CD4-positive, alpha-beta T cell (primary cell): Measurements from ENCODE around the gene MAP3K6. TPM values are rescaled to one million over a fixed set of nuclear protein-coding genes. Genes with fewer than 3 reads are reported as not detected.

Experiments
- ATAC-seq: fragments of 200-7000 bp; cut with Tn5 transposase; one replicate; pipeline ENCODE4 v1.10.0; 2022; ENCODE audit warnings: mild to moderate bottlenecking; ENCODE audit not compliant: poor library complexity
- CTCF ChIA-PET: fragments of 350-600 bp; sonication (Branson Sonifier 250); formaldehyde crosslinking; loops from one replicate; lab custom pipeline; 2021; ENCODE audit warnings: antibody characterized with exemption, inconsistent platforms; lab: Charles Lee
- POLR2A ChIA-PET: fragments of 350-600 bp; sonication (Branson Sonifier 250); formaldehyde crosslinking; loops from one replicate; lab custom pipeline; 2021; ENCODE audit warnings: antibody characterized with exemption, inconsistent platforms; lab: Charles Lee
- DNase-seq, 14 experiments: peaks; one replicate each; pipeline ENCODE4 v3.0.0-alpha.2; 2013 to 2020; ENCODE audit warnings: mixed read lengths in 2 of 14
- H3K27ac ChIP-seq, 2 donors: one replicate each; pipeline versions ENCODE4 v1.5.1 to v1.7.0; 2013; ENCODE audit warnings: low read length in 2 of 2, low read depth in 1 of 2, mild to moderate bottlenecking in 1 of 2
- H3K27me3 ChIP-seq, 2 experiments: 1 replicate in 1 of 2; 2 replicates in 1 of 2; pipeline versions ENCODE4 v1.6.1 to v1.7.0; 2013; ENCODE audit warnings: low read length in 2 of 2, control low read depth in 1 of 2, mild to moderate bottlenecking in 1 of 2, moderate library complexity in 1 of 2; ENCODE audit not compliant: insufficient read depth in 2 of 2, control insufficient read depth in 1 of 2
- H3K36me3 ChIP-seq: one replicate; pipeline ENCODE4 v1.6.1; 2013; ENCODE audit warnings: low read length, control low read depth; ENCODE audit not compliant: insufficient read depth
- H3K4me1 ChIP-seq: one replicate; pipeline ENCODE4 v1.6.1; 2013; ENCODE audit warnings: low read length, control low read depth; ENCODE audit not compliant: insufficient read depth
- H3K4me3 ChIP-seq: one replicate; pipeline ENCODE4 v1.5.1; 2013; ENCODE audit warnings: mild to moderate bottlenecking, low read length, moderate library complexity
- H3K9me3 ChIP-seq, 2 experiments: 1 replicate in 1 of 2; 2 replicates in 1 of 2; pipeline versions ENCODE4 v1.6.1 to v1.7.0; 2013; ENCODE audit warnings: low read length in 2 of 2, mild to moderate bottlenecking in 2 of 2, control low read depth in 1 of 2, moderate library complexity in 1 of 2; ENCODE audit not compliant: control insufficient read depth in 1 of 2, insufficient read depth in 1 of 2
- H3K27ac Mint-ChIP-seq: one replicate; pipeline ENCODE4 v1.8.0; 2020; ENCODE audit warnings: mixed read lengths
- H3K27me3 Mint-ChIP-seq: one replicate; pipeline ENCODE4 v1.8.0; 2021; ENCODE audit warnings: mixed read lengths
- H3K36me3 Mint-ChIP-seq: one replicate; pipeline ENCODE4 v1.8.0; 2021; ENCODE audit warnings: low read depth, mixed read lengths
- H3K4me1 Mint-ChIP-seq: one replicate; pipeline ENCODE4 v1.8.0; 2021; ENCODE audit warnings: low read depth, mixed read lengths
- H3K4me3 Mint-ChIP-seq: one replicate; pipeline ENCODE4 v1.8.0; 2020; ENCODE audit warnings: mild to moderate bottlenecking, mixed read lengths
- H3K9me3 Mint-ChIP-seq: one replicate; pipeline ENCODE4 v1.8.0; 2020; ENCODE audit warnings: mixed read lengths
- intact Hi-C, 2 experiments: fragments of 100-400 bp; cut with DNase I in 1 of 2; cut with micrococcal nuclease in 1 of 2; formaldehyde crosslinking; loops; one replicate each; pipeline versions ENCODE4 v1.15.1 to v1.9.0; 2023 to 2025; cut with DNase I, micrococcal nuclease
- total RNA-seq, 174 experiments: library from RNA in 2 of 174; stranded (reverse) in 2 of 174; gene quantifications; one replicate each; pipeline ENCODE4 v1.2.3 and lab custom pipeline; 2021 to 2026
- TF ChIP-seq, protein P1 (sequence below): fragments of 200-600 bp; IDR thresholded peaks from one replicate; pipeline ENCODE4 v1.8.0; 2022; ENCODE audit warnings: antibody characterized with exemption, mild to moderate bottlenecking

MAP3K6 gene
- total RNA-seq, 2 experiments from 2014 or later: 8.5 to 8.8 TPM

DNA sequence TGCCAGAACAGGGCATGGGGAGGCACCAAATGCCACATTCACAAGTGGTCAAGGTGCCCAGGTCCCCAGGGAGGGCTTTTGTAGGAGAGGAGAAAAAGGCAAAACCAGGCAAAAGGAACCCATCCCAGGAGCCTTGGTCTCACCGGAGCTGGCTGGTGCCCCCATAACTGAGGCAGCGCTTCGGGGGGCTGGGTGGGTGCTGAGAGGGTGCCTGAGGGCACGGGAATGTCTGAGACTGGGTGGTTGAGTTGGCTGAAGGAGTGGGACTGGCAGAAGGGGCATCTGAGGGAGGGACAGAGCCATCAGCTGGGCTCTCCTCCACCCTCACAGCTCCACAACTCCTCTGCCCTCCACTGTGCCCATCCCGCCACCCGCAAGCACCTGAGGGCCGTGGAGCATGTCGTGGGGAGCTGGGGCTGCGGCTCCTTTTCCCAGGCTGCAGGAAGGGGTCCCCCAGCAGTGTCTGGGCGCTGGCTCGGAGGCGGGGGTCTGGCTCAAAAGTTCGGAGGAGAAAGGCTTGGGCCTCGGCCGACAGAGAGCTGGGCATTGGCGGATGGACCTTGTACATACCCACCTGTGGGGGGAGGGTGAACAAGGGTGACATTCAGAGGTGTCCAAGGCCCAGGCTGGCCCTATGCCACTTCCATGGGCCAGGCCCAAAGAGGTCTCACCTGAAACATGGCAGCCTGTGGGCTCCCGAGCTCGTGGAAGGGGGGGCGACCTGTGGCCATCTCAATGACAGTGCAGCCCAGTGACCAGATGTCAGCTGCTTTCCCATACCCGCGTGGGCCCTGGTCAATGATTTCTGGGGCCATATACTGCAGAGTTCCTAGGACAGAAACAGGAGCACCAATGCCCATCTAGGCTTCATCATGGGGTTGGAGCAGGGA is 8.5 kb downstream of the MAP3K6 start:
- Histone ChIP-seq H3K9me3 (no peaks in the 10 kb centered on the region), H3K4me1 (peaks cover 61% of the 10 kb centered on the region), H3K27ac (no peak overlapping the region), H3K36me3 (peaks cover 2% of the 10 kb centered on the region), H3K4me3 (no peak overlapping the region), H3K27me3 (no peaks in the 10 kb centered on the region)
- Mint-ChIP-seq H3K4me3 (peak overlapping the region; percentile 83), H3K27ac (no peak overlapping the region), H3K9me3 (no peaks in the 10 kb centered on the region), H3K36me3 (no peaks in the 10 kb centered on the region), H3K4me1 (peaks cover 52% of the 10 kb centered on the region), H3K27me3 (no peaks in the 10 kb centered on the region)
- TF ChIP-seq, protein P1, sequence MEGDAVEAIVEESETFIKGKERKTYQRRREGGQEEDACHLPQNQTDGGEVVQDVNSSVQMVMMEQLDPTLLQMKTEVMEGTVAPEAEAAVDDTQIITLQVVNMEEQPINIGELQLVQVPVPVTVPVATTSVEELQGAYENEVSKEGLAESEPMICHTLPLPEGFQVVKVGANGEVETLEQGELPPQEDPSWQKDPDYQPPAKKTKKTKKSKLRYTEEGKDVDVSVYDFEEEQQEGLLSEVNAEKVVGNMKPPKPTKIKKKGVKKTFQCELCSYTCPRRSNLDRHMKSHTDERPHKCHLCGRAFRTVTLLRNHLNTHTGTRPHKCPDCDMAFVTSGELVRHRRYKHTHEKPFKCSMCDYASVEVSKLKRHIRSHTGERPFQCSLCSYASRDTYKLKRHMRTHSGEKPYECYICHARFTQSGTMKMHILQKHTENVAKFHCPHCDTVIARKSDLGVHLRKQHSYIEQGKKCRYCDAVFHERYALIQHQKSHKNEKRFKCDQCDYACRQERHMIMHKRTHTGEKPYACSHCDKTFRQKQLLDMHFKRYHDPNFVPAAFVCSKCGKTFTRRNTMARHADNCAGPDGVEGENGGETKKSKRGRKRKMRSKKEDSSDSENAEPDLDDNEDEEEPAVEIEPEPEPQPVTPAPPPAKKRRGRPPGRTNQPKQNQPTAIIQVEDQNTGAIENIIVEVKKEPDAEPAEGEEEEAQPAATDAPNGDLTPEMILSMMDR: no peak
- intact Hi-C loops: no loop called here
- no peak for ATAC-seq
- DNase-seq: peak in 1 of 14 experiments; percentile 20
- POLR2A ChIA-PET: interaction anchor here (0.8 to 5.0 kb wide), 11 partner anchors 8 to 246 kb away, joined by 3 to 56 read pairs (median 5); partner anchors contain the start of genes AHDC1, MAP3K6, SYTL1 and TMEM222
- CTCF ChIA-PET: interaction anchor here (0.5 to 3.4 kb wide), 19 partner anchors 8 to 508 kb away, joined by 3 to 33 read pairs (median 5); partner anchors contain the start of genes CD164L2, MAP3K6 and SYTL1

DNA sequence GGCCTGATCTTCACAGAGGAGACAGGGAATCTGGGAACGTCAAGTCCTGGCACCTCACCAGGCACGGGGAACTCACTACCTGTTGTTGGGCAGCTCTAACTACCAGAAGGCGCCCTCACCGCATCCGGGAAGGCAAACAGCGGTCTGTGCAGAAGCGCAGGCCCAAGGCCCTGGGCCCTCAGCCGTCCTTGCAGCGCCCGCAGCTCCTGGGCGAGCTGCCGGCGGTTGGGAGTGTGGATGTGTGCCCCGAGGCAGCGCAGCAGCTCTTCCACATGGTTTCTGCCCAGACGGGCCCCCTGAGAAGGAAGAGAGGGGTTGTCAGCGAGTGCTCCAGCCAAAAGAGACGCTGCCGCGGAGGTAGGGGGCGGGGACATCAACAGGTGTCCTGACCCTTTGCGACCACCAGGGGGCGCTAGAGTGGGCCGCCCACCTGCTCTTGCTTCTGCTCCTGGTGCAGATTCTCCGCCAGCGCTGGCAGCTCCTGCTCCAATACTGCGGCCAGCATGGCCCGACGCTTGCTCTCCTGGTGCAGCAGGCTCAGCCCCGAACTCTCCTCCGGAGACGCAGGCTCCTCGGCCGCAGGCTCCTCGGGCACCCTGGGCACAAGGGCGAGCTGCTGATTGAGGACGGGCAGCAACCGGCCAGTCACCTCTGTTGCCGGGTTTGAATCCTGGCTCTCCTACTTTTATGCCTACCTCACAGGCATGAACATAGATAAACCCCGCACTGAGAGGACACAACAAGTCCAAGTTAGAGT is 9.3 kb downstream of the MAP3K6 start:
- intact Hi-C loops: loop anchor here (1.0 to 2.0 kb wide), 4 partner anchors 15 to 38 kb away; partner anchors contain the start of genes GPR3 (in 1 of the 2) and SYTL1 (in 1 of the 2)
- DNase-seq (peak; percentile 70 to 92 (median 80)), ATAC-seq (peak; percentile 87)
- H3K4me1 ChIP-seq: peaks cover 61% of the 10 kb centered on the region
- H3K27me3 Mint-ChIP-seq: no peaks in the 10 kb centered on the region
- H3K27ac ChIP-seq: peak overlapping the region in 1 of 2 donors; percentile 31
- H3K4me3 ChIP-seq: peak overlapping the region; percentile 57
- no peaks in the 10 kb centered on the region for H3K9me3 Mint-ChIP-seq
- peaks cover 4% of the 10 kb centered on the region for H3K36me3 ChIP-seq
- peaks cover 47% of the 10 kb centered on the region for H3K4me1 Mint-ChIP-seq
- H3K4me3 Mint-ChIP-seq: peak overlapping the region; percentile 83
- no peaks in the 10 kb centered on the region for H3K9me3 ChIP-seq
- ChIA-PET CTCF (interaction anchor here (0.5 to 3.4 kb wide), 21 partner anchors 9 to 895 kb away, joined by 3 to 33 read pairs (median 5); partner anchors contain the start of genes CD164L2, MAP3K6, SLC9A1 and SYTL1), POLR2A (interaction anchor here (0.6 to 5.0 kb wide), 13 partner anchors 8 to 1289 kb away, joined by 3 to 56 read pairs (median 4); partner anchors contain the start of genes AHDC1, MAP3K6, SYTL1 and TMEM222)
- TF ChIP-seq, protein P1: peak; percentile 98
- no peaks in the 10 kb centered on the region for H3K36me3 Mint-ChIP-seq
- H3K27me3 ChIP-seq: no peaks in the 10 kb centered on the region
- H3K27ac Mint-ChIP-seq: peak overlapping the region; percentile 75
